COR-L47 (cell line): ENCODE data around the gene EEF1A2.
"Not testable (repeated sequence)": the region's sequence is repeated elsewhere in the genome, so short reads cannot be mapped to it uniquely, and the experiment has no call there.

ENCODE experiments used
- DNase-seq: peaks from one replicate; lab custom pipeline; 2025; lab: John Stamatoyannopoulos, UW

EEF1A2 gene

DNA sequence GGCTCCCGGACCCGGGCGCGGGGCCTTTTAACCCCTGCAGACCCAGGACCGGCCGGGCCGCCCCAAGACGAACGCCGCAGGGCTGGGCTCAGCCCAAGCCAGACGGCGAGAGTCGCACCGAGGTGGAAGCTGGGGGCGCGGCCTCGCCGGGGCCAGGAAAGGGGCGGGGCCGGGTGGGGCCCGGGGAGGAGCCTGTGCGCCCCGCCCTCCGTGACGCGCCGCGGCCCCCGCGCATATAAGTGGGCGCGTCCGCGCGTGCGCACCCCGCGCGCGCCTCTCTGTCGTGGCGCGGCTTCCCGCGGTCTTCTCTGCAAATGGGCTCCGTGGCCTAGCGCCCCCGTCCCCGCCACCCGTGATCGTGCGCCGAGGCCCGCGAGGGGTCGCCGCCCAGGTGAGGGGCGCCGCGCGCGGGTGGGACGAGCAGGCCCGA lies 21.6 kb upstream of the EEF1A2 start, which contains the start of gene PPDPF:
TSS of gene PPDPF (plus strand) at position 262 of the 430 bp plus-strand sequence. CDS start 544 bp downstream, outside the sequence.
- peak; percentile 67 for DNase-seq

DNA sequence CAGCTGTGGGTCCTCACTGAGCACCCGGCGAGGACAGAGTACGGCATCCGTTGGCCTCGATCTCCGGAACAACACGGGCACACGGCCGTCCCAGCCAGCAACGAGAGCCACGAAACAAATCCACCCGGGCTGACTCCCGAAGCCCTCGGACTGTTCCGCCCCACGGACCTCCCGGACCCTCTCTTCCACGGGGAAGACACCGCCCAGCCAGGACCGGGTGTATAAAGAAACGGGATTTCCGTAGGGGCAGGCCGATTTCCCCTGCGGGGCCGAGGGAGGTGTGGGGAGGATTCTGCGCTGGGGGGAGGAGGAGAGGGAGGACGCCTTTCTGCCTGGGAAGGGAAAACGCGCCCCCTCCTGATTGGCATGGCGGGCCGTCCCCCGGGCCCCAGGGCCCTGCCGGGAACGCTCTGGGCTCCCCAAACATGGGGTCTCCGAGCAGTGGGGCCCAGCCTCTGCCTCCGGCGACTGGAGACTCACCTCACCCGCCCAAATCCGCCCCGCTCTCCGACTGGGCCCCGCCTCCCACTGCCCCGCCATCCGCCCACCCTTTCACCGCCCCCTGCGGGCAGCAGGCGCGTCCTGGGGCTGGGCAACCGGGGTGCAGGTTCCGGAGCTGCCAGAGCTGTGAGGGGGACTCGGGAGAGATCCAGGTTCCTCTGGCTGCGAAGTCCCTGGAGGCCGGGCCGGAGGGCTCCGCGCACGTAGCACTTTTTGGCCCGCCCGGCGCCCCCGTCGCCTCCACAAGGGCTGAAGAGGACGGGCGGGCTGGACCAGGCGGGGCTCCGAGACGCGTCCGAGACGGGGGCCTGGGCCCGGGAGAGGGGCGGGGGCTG lies 21.0 kb upstream of the EEF1A2 start:
- peak; percentile 66 for DNase-seq

DNA sequence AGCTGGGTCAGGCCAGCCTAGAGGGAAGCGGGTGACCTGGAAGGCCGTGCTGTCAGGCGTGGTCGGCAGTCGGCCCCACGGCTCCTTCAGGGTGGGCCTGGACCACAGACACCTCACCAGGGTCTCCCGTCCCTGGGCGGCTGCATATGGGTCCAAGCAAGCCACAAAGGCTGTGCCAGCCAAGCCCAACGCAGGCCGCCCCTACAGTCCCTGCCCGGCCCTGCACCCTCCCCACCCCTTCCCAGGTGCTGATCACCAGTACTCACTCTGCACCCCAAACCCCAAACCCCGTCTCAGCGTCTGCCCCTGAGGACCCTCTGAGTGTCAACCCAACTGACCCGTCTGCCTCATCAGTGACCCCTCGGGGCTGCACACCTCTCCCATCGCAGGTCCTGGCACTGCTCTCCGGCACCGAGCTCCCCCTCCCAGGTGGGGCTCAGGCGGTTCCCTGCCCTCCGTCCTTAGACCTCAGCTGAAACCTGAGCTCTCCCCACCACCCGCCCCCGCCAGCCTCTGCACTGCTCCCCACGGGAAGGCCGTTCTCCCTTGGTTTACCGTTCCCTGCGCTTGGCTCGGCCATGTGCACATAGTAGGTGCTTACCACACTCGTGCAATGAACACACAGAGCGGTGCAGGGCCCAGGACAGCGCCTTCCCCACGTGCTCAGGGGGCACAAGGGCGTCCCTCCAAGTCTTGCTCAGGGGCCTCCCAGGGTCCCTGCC lies 20.2 kb upstream of the EEF1A2 start:
- DNase-seq: no peak

DNA sequence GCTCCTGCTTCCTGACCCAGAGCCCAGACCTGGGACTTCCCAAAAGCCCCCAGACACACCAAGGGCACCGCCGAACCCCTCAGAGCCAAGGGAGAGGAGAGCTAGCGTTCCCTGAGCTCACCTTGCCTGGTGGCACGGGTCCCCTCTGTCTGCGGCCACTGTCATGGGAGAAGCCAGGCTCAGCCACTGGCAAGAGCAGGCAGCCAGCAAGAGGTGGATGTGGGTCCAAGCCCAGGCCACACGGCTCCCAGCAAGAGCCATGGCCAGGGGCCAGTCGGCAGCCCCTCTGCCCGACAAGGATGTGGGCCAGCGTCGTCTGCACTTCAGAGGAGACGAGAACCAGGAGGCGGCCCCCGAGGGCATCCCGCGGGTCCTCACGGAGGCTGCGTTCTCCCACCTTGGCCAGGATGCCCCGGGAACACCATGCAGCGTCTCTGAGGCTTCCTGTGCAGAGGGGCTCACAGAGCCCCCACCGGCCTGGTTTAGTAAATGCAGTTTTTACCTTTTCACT lies 19.5 kb upstream of the EEF1A2 start:
- no peak for DNase-seq

DNA sequence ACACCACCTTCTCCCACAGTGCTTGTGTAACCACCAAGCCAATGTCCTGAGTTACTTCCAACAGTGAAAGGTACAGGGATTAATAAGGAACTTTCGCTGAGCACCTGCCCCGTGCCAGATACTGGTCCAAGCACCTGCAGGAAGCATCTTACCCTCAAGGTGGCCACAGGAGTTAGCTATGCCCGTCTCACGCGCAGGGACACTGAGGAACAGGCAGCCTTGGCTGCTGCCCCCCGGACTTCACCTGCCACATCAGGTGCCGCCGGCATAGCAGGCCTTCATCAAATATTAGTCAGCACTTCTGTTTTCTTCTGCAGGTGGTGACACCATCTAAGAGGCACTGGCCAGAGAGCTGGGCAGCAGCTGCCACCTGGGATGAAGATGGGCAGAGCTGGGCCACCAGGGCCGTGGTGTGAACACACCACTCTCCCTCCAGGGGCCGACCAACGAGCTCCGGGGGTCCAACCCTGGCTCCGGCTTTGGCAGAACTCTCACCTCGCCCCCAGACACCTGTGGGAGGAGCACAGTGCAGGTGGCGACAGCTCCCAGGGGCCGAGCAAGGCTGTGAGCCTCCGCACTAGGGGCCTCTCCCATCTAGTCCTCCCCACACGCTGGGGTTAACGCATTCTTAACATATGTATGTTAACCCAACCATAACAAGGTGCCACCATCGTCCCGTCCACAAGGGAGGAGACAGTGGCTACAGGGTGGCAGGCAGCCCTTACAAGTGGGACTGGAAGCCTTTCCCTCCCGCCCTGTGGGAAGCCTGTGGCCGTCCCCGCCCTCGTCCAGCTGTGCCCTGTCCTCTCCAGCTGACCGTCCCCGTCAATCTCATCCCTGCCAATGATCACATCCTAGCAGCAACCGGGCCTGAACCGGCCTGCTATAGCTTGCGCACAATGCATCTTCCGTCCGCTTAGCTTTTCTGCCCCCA lies 18.8 kb upstream of the EEF1A2 start:
- no peak for DNase-seq

DNA sequence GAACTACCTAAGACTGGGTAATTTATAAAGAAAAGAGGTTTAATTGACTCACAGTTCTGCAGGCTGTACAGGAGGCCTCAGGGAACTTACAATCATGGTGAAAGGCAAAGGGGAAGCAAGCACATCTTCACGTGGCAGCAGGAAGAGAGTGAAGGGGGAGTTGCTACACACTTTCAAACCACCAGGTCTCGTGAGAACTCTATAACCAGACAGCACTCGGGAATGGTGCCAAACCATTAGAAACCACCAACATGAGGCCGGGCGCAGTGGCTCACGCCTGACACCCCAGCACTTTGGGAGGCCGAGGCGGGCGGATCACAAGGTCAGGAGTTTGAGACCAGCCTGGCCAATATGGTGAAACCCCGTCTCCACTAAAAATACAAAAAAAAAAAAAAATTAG lies 15.6 kb upstream of the EEF1A2 start:
- DNase-seq: not testable (repeated sequence)

DNA sequence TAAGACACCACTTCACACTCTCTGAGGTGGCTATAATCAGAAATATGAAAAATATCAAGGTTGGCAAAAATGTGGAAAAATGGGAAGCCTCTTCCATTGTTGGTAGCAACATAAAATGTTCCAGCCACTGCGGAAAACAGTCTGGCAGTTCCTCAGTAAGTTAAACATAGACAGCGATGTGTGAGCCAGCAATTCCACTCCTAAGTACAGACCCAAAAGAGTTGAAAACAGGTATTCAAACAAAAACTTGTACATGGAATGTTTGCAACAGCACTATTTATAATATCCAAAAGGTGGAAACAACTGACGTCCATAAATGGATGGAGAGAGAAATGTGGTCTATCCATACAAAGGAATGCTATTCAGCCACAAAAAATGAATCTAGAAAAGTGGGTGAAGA lies 14.3 kb upstream of the EEF1A2 start:
- DNase-seq: no peak

DNA sequence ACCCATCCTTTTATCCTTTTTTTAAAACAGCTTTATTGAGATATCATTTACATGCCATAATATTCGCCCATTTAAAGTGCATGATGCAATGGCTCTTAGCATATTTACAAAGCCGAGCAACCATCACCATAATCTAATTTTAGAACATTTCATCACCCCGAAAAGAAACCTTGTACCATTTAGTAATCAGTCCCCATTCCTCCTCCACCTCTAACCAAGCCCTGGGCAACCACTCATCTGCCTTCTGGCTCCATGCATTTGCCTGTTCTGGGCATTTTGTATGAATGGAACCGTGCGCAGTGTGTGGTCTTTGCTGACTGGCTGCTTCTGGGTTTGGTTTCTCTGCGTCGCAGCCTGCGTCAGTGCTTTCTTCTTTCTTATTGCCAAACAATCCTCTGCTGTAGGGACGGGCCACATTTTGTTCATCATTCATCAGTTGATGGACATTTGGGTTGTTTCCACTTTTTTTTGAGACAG lies 10.2 kb upstream of the EEF1A2 start:
- DNase-seq: no peak

DNA sequence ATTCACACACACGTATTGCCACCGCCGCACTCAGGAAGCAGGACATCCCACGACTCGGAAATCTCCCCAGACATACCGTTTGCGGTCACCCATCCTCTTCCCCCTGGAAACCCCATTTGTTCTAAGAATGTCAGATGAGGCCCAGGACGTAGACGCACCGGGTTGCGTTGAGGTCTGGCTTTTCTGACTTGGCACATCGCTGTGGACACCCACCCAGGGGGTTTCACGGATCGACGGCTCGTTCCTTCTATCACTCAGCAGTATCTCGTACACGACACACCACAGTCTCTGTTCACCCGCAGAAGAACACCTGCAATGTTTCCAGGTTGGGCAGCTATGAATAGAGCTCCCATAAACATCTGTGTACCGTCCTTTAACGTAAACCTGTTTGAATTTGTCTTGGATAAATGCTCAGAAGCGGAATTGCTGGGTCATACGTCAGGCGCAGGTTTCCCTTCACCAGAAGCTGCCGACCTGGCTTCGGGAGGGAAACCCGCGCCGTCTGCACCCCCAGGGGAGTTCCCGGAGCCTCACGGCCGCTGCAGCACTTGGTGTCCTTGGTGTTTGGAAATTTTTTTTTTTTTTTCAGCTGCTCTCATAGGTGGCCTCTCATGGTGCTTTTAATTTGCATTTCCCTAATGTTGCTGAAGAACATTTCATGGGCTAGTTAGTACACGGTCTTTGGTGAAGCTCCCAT lies 9.3 kb upstream of the EEF1A2 start:
- no peak for DNase-seq

DNA sequence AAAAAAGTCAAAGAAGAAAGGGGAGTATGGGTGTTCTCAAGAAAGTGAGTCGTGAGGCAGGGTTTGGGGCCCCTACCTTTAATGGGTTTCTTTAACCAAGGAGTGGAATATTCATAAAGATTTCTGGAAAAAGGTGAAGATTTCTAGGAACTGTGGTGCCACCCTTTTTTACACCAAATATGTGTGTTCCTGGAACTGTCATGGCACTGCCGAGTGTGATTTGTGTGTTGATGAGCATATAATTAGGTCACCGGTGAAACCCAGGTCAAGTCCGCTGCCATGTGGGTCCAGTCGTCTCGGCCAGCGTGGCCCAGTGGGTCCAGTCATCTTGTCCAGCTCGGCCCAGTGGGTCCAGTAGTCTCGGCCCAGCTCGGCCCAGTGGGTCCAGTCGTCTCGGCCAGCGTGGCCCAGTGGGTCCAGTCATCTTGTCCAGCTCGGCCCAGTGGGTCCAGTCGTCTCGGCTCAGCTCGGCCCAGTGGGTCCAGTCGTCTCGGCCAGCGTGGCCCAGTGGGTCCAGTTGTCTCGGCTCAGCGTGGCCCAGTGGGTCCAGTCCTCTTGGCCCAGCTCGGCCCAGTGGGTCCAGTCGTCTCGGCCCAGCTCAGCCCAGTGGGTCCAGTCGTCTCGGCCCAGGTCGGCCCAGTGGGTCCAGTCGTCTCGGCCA lies 8.3 kb upstream of the EEF1A2 start:
- no peak for DNase-seq

DNA sequence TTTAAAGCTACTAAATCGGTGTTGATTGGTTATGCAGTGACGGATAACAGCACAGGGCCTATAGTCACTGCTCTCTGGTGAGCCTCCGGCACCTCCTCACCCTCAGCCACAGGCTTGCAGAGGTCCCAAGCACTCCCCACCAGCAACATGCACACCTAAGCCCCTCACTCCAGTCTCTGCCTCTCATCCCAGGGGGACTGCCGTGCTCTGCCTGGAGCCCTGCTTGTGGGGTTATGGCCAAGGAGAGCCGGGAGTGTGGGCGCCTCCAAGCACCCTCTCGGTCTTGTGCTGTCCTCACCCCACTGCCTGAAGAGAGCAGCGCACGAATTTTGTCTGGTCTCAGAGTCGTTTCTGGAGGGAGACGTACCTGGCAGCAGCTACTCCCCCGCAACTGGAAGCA lies 6.8 kb upstream of the EEF1A2 start:
- DNase-seq: no peak

DNA sequence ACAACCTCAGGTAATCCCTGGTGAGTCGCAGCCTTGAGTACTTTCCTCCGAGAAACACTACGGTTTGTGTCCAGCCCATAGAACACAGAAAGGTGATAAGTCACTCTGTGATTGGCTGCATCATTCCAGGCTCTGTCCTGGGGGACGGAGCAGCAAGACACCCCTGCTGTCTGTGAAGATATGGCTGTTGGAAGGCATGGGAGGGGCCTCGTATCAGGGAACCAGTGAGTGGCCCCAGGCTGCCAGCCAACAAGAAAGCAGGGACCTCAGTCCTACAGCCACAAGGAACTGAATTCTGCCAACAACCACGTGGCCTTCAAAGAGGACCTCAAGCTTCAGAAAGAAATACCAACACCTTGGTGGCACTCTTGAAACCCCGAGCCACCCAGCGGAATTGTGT lies 6.4 kb upstream of the EEF1A2 start:
- DNase-seq: no peak

DNA sequence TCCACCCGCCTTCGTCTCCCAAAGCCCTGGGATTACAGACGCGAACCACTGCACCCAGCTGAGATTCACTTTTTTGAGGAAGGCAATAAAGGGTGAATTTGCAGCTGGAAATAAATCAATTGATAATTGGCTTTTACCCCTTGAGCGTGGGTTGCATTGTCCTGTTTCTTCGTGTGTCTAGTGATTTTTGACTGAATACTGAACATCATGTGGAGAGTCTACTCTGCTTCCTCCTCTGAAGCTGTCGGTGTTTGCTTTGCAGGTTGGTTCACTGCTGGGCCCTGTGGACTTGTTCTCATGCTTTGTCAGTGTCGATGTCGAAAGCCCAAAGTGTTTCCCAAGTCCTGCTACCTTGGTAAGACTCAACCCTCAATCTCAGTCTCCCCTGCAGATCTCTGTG lies 5.8 kb upstream of the EEF1A2 start:
- DNase-seq: no peak

DNA sequence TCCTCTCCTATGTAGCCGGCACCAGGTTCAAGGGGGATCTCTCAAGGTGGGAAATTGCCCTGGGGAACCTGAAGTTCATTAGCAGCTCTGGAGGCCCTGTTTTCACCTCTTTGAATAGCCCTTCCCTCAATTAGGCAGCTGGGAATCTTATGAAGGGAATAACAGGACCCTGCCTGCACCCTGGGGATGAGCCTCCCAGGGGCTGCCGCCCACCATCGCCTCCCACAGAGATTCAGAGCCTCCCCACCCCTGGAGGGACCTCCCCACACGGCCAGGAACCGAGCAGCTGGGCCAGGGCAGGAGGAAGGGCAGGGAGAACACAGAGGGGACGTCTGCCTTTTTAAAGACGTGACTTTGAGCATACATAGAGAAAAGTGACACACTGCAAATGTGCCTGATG lies 4.6 kb upstream of the EEF1A2 start:
- peak; percentile 45 for DNase-seq

DNA sequence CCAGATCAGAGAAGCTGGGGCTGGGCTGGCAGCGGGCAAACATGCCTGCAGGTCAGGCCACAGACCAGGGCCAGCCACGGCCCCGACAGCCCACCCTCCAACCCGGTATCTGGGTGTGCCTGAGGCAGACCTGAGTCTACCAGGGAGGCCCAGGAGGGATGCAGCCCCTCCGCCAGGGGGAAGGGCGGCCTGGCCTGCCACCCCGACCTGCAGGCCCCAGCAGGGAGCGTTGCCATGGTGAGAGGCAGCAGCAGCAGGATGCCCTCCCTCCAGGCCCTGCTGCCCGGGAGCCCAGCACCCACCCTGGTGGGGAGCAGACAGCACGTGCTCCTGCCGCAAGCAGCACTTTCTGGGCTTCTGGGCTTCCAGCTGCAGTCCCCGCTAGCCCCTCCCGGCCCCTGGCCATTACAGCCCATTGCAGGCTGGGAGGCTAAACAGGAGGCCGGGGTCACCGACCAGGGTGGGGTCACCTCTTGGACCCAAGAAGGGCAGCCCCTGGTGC lies 3.8 kb upstream of the EEF1A2 start:
- peak; percentile 94 for DNase-seq

DNA sequence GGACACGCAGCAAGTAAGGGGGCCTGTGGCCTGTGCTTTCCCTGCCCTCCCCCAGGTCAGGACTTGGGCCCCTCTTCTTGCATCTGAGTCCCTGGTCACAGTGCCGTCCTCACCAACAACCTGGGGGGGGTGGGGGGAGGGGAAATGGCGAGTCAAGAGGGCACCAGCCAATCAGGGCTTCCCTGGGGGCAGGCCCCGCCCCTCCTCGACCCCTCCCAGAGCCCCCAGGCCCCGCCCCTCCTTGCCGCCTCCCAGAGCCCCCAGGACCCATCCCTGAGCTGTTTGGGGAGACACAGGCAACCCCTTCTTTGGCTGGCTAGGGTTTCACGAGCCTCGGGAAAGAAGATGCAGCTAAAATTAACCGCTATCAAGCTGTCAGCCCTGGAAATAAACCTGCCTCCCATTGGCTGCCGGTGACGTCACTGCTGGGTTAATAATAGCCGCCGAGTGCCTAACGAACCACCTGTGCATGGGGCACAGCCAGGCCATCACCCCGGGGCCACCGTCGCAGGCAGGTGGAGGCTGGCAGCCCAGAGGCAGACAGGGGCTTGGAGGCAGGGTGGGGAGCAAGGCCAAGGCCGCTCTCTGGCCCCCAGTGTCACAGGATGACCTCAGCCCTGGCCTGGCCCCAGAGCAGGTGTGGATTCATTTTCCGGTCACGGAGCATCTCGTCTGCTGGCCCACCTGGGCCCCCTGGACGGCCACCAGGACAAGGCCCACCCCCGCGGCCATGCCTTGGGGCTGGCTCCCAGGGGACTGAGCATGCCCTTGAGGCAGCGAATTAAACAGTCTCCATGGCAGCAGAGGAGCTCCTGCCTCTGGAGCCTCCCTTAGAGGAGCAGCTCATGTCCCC lies 3.2 kb upstream of the EEF1A2 start:
- DNase-seq: peak; percentile 86

DNA sequence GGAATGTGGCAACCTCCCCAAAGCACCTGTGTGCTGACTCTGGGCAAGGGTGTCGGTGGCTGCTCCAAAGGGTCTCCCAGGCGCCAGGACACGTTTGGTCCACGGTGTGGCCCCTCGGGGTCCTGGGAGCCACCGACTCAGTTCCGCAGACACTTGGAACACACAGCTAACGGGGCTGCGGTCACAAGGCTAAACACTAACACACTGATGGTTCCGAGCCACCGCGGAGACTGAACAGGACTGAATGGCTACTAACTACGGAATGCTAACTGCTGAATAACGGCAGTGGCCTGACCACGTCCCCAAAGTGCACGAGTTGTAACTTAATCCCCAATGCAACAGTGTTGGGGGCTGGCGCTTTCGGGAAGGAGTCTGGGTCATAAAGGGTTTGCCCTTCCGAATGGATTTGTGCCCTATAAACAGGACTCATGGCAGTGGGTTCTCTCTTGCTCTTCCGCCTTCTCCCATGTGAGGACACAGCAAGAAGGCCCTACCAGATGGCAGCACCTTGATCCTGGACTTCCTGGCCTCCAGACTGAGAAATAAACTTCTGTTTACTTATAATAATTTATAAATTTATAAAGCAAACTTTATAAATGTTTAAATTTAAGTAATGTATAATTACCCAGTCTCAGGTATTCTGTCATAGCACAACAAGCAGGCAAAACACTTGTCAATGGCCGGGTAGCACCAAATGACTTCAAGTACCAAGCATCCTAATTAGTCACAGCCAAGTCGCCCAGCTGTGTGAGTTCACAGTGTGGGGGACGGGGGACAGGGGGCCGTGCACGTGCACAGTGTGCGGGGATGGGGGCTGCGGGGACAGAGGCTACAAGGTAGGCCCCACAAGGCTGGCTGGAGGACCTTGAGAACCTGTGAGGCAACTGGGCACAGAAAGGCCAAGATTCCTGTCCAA lies 2.3 kb upstream of the EEF1A2 start:
- DNase-seq: no peak

DNA sequence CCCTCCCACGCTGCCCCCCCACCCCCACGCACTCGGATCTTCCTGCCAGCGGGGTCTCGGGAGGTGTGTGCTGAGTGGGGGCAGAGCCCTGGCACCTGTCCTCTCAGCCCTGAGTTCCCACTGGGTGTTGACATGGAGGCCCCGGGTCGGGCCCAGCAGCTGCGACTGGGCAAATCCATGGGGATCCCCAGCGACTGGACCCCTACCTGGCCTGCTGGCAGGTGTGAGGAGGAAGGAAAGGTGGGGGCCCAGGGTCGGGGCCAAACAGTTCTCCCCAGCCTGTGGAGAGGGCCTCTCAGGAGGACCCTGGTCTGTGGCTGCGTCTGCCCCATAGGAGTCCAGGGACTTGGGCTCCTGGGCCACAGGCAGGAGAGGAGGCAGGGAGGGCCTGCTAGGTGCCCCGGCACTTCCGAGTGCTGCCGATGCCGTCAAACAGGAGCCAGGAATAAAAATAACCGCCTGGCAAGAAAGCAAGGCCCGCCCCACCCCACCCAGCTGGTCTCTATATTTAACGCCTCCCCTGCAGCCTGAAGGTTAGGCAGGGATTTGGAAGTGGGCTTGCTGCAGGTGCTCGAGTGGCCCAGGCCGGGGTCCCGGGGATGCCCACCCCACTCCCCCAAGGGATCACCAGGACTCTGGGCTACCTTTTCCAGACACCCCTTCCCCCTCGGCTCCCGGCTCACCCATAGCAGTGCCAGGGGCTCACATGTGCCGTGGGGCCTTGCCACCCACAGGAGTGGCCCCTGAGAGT lies 1.4 kb upstream of the EEF1A2 start:
- no peak for DNase-seq
